ENCODE measurements around the gene DCC. TPM values are rescaled to one million over a fixed set of nuclear protein-coding genes. Genes with fewer than 3 reads are reported as not detected.
A peak's percentile ranks its signal among the peaks of the same experiment; 100 is the strongest.

DCC gene
- total RNA-seq, 1 donor from 2014 or later: not detected

GRCh38 chr18:52722904-52723303 is 382.9 kb downstream of the DCC start:
- TF ChIP-seq, protein P1, sequence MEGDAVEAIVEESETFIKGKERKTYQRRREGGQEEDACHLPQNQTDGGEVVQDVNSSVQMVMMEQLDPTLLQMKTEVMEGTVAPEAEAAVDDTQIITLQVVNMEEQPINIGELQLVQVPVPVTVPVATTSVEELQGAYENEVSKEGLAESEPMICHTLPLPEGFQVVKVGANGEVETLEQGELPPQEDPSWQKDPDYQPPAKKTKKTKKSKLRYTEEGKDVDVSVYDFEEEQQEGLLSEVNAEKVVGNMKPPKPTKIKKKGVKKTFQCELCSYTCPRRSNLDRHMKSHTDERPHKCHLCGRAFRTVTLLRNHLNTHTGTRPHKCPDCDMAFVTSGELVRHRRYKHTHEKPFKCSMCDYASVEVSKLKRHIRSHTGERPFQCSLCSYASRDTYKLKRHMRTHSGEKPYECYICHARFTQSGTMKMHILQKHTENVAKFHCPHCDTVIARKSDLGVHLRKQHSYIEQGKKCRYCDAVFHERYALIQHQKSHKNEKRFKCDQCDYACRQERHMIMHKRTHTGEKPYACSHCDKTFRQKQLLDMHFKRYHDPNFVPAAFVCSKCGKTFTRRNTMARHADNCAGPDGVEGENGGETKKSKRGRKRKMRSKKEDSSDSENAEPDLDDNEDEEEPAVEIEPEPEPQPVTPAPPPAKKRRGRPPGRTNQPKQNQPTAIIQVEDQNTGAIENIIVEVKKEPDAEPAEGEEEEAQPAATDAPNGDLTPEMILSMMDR (conservative IDR thresholded peaks at IDR 0.05; ENCODE audit: low read depth, low read length): no peak

GRCh38 chr18:52723550-52723970 is 383.6 kb downstream of the DCC start:
- H3K4me3 ChIP-seq (ENCODE audit: low read depth, low read length): no peak overlapping the region
- TF ChIP-seq, protein P1 (conservative IDR thresholded peaks at IDR 0.05; ENCODE audit: low read depth, low read length): no peak
- DNase-seq (ENCODE audit: low read depth): no peak

More at GRCh38 chr18:52722904-52723303, 382.9 kb downstream of the DCC start:
- H3K4me3 ChIP-seq (ENCODE audit: low read depth, low read length): no peak overlapping the region
- DNase-seq (ENCODE audit: low read depth): no peak

DNA sequence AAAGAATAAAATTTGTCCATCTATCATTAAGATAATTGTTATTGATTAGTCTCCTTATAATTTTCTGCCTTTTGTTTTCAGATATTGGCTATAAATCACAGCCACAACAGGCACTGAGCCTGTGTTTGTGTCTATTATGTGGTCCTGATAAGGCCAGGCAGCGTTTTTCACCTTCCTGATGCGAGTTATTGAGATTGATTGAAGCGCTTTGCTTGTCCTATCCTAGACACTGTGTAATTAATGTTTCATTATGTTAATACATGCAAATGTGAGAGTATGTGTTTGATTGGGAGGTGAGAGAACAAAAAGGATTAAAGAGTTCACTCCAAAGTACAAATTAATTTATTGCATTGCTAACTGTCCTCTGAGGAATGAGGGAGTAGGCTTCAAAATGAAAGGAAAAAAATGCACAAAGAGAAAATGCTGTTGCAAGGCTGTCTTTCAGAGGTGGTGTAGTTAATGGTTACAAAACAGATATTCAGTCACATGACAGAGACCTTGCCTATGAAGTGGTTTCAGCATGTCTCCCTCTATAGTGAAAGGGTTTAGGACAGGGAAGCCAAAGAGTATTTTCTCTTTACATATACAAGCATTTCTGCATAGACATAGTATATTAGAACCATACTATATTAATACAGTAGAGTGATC is 391.1 kb downstream of the DCC start:
- DNase-seq (ENCODE audit: low read depth): peak; percentile 7
- no peak overlapping the region for H3K4me3 ChIP-seq (ENCODE audit: low read depth, low read length)
- TF ChIP-seq, protein P1 (conservative IDR thresholded peaks at IDR 0.05; ENCODE audit: low read depth, low read length): no peak

GRCh38 chr18:52738946-52739345 is 398.9 kb downstream of the DCC start:
- TF ChIP-seq, protein P1 (conservative IDR thresholded peaks at IDR 0.05; ENCODE audit: low read depth, low read length): no peak
- H3K4me3 ChIP-seq (ENCODE audit: low read depth, low read length): no peak overlapping the region
- DNase-seq (ENCODE audit: low read depth): no peak

GRCh38 chr18:52746986-52747385 is 407.0 kb downstream of the DCC start:
- DNase-seq (ENCODE audit: low read depth): no peak
- H3K4me3 ChIP-seq (ENCODE audit: low read depth, low read length): no peak overlapping the region
- TF ChIP-seq, protein P1 (conservative IDR thresholded peaks at IDR 0.05; ENCODE audit: low read depth, low read length): no peak

GRCh38 chr18:52747869-52748268 is 407.9 kb downstream of the DCC start:
- H3K4me3 ChIP-seq (ENCODE audit: low read depth, low read length): no peak overlapping the region
- TF ChIP-seq, protein P1 (conservative IDR thresholded peaks at IDR 0.05; ENCODE audit: low read depth, low read length): no peak
- DNase-seq (ENCODE audit: low read depth): no peak

DNA sequence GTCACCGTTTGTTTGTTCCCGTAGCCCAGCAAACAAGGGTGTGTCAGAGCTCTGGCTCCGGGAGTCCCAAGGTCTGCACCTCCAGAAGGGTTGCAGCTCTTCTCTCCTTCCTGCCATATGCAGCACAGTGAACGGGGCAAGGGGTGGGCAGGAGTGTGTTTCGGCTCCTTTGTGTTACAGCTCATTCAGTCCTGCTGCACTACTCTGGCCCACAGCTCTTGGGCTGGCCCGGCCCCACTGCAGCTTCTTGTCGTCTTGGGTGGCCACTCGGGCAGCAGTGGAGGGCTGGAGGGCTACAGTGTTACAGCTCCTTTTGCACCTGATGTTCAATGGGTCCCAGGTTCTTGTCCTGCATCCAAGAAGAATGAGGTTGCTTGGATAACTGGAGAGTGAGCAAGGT is 408.3 kb downstream of the DCC start:
- no peak for DNase-seq (ENCODE audit: low read depth)
- TF ChIP-seq, protein P1 (conservative IDR thresholded peaks at IDR 0.05; ENCODE audit: low read depth, low read length): no peak

More for the DNA sequence above, 408.3 kb downstream of the DCC start:
- no peak overlapping the region for H3K4me3 ChIP-seq (ENCODE audit: low read depth, low read length)

Measured in epithelial cell of proximal tubule (primary cell).